ENCODE measurements around the gene EHD4.

The EHD4 gene

GRCh38 chr15:41944313-41944940 lies 27.9 kb downstream of the EHD4 start:
- Histone ChIP-seq H3K27ac (ENCODE audit: low read length) (no peak overlapping the region), H3K27me3 (replicated peaks; ENCODE audit: insufficient read depth, low read length) (no peaks in the 10 kb centered on the region), H3K4me1 (ENCODE audit: low read length) (no peaks in the 10 kb centered on the region), H3K4me2 (ENCODE audit: low read depth, low read length) (no peak overlapping the region), H3K36me3 (replicated peaks; ENCODE audit: insufficient read depth, low read length) (no peaks in the 10 kb centered on the region), H3K9me3 (replicated peaks; ENCODE audit: insufficient read depth, low read length) (no peaks in the 10 kb centered on the region), H4K20me1 (ENCODE audit: insufficient read depth, low read length) (no peaks in the 10 kb centered on the region), H3F3A (ENCODE audit: insufficient read depth, low read length) (no peaks in the 10 kb centered on the region), H3K4me3 (ENCODE audit: low read length) (no peak overlapping the region), H3K79me2 (ENCODE audit: low read length) (no peaks in the 10 kb centered on the region), H3K9me2 (replicated peaks; ENCODE audit: insufficient read depth, low read length) (no peaks in the 10 kb centered on the region), H2AFZ (ENCODE audit: low read length) (no peak overlapping the region), H3K9ac (ENCODE audit: low read length) (no peak overlapping the region)
- DNase-seq, result no peak
- no peak for TF ChIP-seq EZH2phosphoT487 (IDR thresholded peaks at IDR 0.05; ENCODE audit: low read length)
- no peak for TF ChIP-seq EZH2 (optimal IDR thresholded peaks at IDR 0.05; ENCODE audit: low read depth, low read length)
- no peak for TF ChIP-seq CTCF (IDR thresholded peaks at IDR 0.05; ENCODE audit: low read length)

- TF ChIP-seq EZH2 (optimal IDR thresholded peaks at IDR 0.05; ENCODE audit: low read depth, low read length) (no peak), EZH2phosphoT487 (IDR thresholded peaks at IDR 0.05; ENCODE audit: low read length) (no peak), CTCF (IDR thresholded peaks at IDR 0.05; ENCODE audit: low read length) (no peak)
- Histone ChIP-seq H3K79me2 (ENCODE audit: low read length) (no peaks in the 10 kb centered on the region), H3K27me3 (replicated peaks; ENCODE audit: insufficient read depth, low read length) (no peaks in the 10 kb centered on the region), H4K20me1 (ENCODE audit: insufficient read depth, low read length) (no peaks in the 10 kb centered on the region), H3K36me3 (replicated peaks; ENCODE audit: insufficient read depth, low read length) (no peaks in the 10 kb centered on the region), H3K4me2 (ENCODE audit: low read depth, low read length) (no peak overlapping the region), H2AFZ (ENCODE audit: low read length) (no peak overlapping the region), H3K9me3 (replicated peaks; ENCODE audit: insufficient read depth, low read length) (no peaks in the 10 kb centered on the region), H3K4me3 (ENCODE audit: low read length) (no peak overlapping the region), H3K9me2 (replicated peaks; ENCODE audit: insufficient read depth, low read length) (no peaks in the 10 kb centered on the region), H3K4me1 (ENCODE audit: low read length) (no peaks in the 10 kb centered on the region), H3K9ac (ENCODE audit: low read length) (no peak overlapping the region), H3K27ac (ENCODE audit: low read length) (no peak overlapping the region), H3F3A (ENCODE audit: insufficient read depth, low read length) (no peaks in the 10 kb centered on the region)
- no peak for DNase-seq
Observed at GRCh38 chr15:41943543-41944312, 28.6 kb downstream of the EHD4 start.

- Histone ChIP-seq H3K9ac (ENCODE audit: low read length) (no peak overlapping the region), H3K4me3 (ENCODE audit: low read length) (no peak overlapping the region), H3K27me3 (replicated peaks; ENCODE audit: insufficient read depth, low read length) (no peaks in the 10 kb centered on the region), H2AFZ (ENCODE audit: low read length) (no peak overlapping the region), H3F3A (ENCODE audit: insufficient read depth, low read length) (no peaks in the 10 kb centered on the region), H4K20me1 (ENCODE audit: insufficient read depth, low read length) (no peaks in the 10 kb centered on the region), H3K27ac (ENCODE audit: low read length) (no peak overlapping the region), H3K4me1 (ENCODE audit: low read length) (no peaks in the 10 kb centered on the region), H3K79me2 (ENCODE audit: low read length) (no peaks in the 10 kb centered on the region), H3K9me3 (replicated peaks; ENCODE audit: insufficient read depth, low read length) (no peaks in the 10 kb centered on the region), H3K4me2 (ENCODE audit: low read depth, low read length) (no peak overlapping the region), H3K9me2 (replicated peaks; ENCODE audit: insufficient read depth, low read length) (no peaks in the 10 kb centered on the region), H3K36me3 (replicated peaks; ENCODE audit: insufficient read depth, low read length) (no peaks in the 10 kb centered on the region)
- no peak for DNase-seq
- TF ChIP-seq EZH2phosphoT487 (IDR thresholded peaks at IDR 0.05; ENCODE audit: low read length), result no peak
- no peak for TF ChIP-seq CTCF (IDR thresholded peaks at IDR 0.05; ENCODE audit: low read length)
- no peak for TF ChIP-seq EZH2 (optimal IDR thresholded peaks at IDR 0.05; ENCODE audit: low read depth, low read length)
Observed at GRCh38 chr15:41942886-41943285, 29.5 kb downstream of the EHD4 start.

Data from MM.1S (cell line).